Endothelial cell (in vitro differentiated cells): ENCODE data around the gene DPYD. TPM values are rescaled to one million over a fixed set of nuclear protein-coding genes. Genes with fewer than 3 reads are reported as not detected.

Experiments used
- DNase-seq: peaks from one replicate; pipeline ENCODE4 v3.0.0; 2021; ENCODE audit warnings: low spot score
- H3K27ac Mint-ChIP-seq: one replicate; pipeline ENCODE4 v1.8.0; 2021; ENCODE audit warnings: mixed read lengths, inconsistent platforms; ENCODE audit not compliant: unreplicated experiment
- H3K27me3 Mint-ChIP-seq: one replicate; pipeline ENCODE4 v1.8.0; 2021; ENCODE audit warnings: mild to moderate bottlenecking, moderate library complexity, mixed read lengths, inconsistent platforms; ENCODE audit not compliant: unreplicated experiment
- H3K36me3 Mint-ChIP-seq: one replicate; pipeline ENCODE4 v1.8.0; 2021; ENCODE audit warnings: mild to moderate bottlenecking, low read depth, mixed read lengths, inconsistent platforms; ENCODE audit not compliant: unreplicated experiment
- H3K4me1 Mint-ChIP-seq: one replicate; pipeline ENCODE4 v1.8.0; 2021; ENCODE audit warnings: mild to moderate bottlenecking, mixed read lengths, inconsistent platforms; ENCODE audit not compliant: unreplicated experiment
- H3K4me3 Mint-ChIP-seq: one replicate; pipeline ENCODE4 v1.8.0; 2021; ENCODE audit warnings: mild to moderate bottlenecking, mixed read lengths, inconsistent platforms; ENCODE audit not compliant: unreplicated experiment
- H3K9me3 Mint-ChIP-seq: one replicate; pipeline ENCODE4 v1.8.0; 2021; ENCODE audit warnings: mixed read lengths, inconsistent platforms; ENCODE audit not compliant: unreplicated experiment
- CTCF ChIP-seq: fragments of 200-600 bp; sonication (generic); IDR thresholded peaks from one replicate; pipeline ENCODE4 v1.5.0; 2021; ENCODE audit warnings: antibody characterized with exemption; ENCODE audit not compliant: unreplicated experiment
- total RNA-seq: library from RNA; stranded (reverse); fragmentation: NEBNext Ultra II Directional; extraction: Animal tissue kit (Norgen Biotek cat#: 25700); gene quantifications from one replicate; pipeline ENCODE4 v1.2.1, GENCODE V29; 2021; ENCODE audit not compliant: unreplicated experiment

DPYD gene
- total RNA-seq, 1 donor from 2014 or later, result 3.4 TPM

- TF ChIP-seq CTCF, result no peak
- H3K4me1 Mint-ChIP-seq, result no peaks in the 10 kb centered on the region
- H3K9me3 Mint-ChIP-seq, result no peaks in the 10 kb centered on the region
- H3K36me3 Mint-ChIP-seq, result no peaks in the 10 kb centered on the region
- H3K27ac Mint-ChIP-seq, result no peak overlapping the region
- DNase-seq, result no peak
- no peaks in the 10 kb centered on the region for H3K27me3 Mint-ChIP-seq
- H3K4me3 Mint-ChIP-seq, result no peak overlapping the region
These were observed 114.5 kb downstream of the DPYD start for GRCh38 chr1:97806326-97806725.

- no peak for TF ChIP-seq CTCF
- no peak overlapping the region for H3K4me3 Mint-ChIP-seq
- H3K9me3 Mint-ChIP-seq, result no peaks in the 10 kb centered on the region
- H3K27me3 Mint-ChIP-seq, result peaks cover 3% of the 10 kb centered on the region
- H3K27ac Mint-ChIP-seq, result no peak overlapping the region
- no peaks in the 10 kb centered on the region for H3K36me3 Mint-ChIP-seq
- DNase-seq, result no peak
- no peaks in the 10 kb centered on the region for H3K4me1 Mint-ChIP-seq
These were observed 115.7 kb downstream of the DPYD start for GRCh38 chr1:97805093-97805492.

GRCh38 chr1:97803026-97803425 is 117.8 kb downstream of the DPYD start:
- DNase-seq, result no peak
- Mint-ChIP-seq H3K36me3 (no peaks in the 10 kb centered on the region), H3K4me3 (no peak overlapping the region), H3K4me1 (no peaks in the 10 kb centered on the region), H3K27ac (no peak overlapping the region), H3K9me3 (no peaks in the 10 kb centered on the region), H3K27me3 (peaks cover 3% of the 10 kb centered on the region)
- TF ChIP-seq CTCF, result no peak

- H3K4me1 Mint-ChIP-seq, result no peaks in the 10 kb centered on the region
- no peak for TF ChIP-seq CTCF
- peaks cover 3% of the 10 kb centered on the region for H3K27me3 Mint-ChIP-seq
- H3K36me3 Mint-ChIP-seq, result no peaks in the 10 kb centered on the region
- DNase-seq, result no peak
- H3K4me3 Mint-ChIP-seq, result no peak overlapping the region
- H3K9me3 Mint-ChIP-seq, result no peaks in the 10 kb centered on the region
- no peak overlapping the region for H3K27ac Mint-ChIP-seq
These were observed 118.8 kb downstream of the DPYD start for GRCh38 chr1:97802011-97802410.

GRCh38 chr1:97797403-97798183 is 123.2 kb downstream of the DPYD start:
- H3K36me3 Mint-ChIP-seq, result no peaks in the 10 kb centered on the region
- H3K4me1 Mint-ChIP-seq, result peaks cover 5% of the 10 kb centered on the region
- no peaks in the 10 kb centered on the region for H3K9me3 Mint-ChIP-seq
- no peak overlapping the region for H3K27ac Mint-ChIP-seq
- TF ChIP-seq CTCF, result no peak
- no peak overlapping the region for H3K4me3 Mint-ChIP-seq
- DNase-seq, result no peak
- H3K27me3 Mint-ChIP-seq, result peaks cover 3% of the 10 kb centered on the region
